Uterus (tissue), 2 donors: Measurements from ENCODE around the gene HYI.

Source experiments
- POLR2A ChIP-seq, 2 donors: fragments of 450-650 bp; IDR thresholded peaks; one replicate each; pipeline ENCODE4 v1.6.1; 2016; ENCODE audit warnings: antibody characterized with exemption in 2 of 2, mild to moderate bottlenecking in 1 of 2, moderate library complexity in 1 of 2
- TF ChIP-seq, protein P1 (sequence below), 4 experiments: fragments of 200-600 bp in 2 of 4; fragments of 450-650 bp in 2 of 4; sonication (generic) in 2 of 4; IDR thresholded peaks; one replicate each; pipeline ENCODE4 v1.5.1; 2016 to 2019; ENCODE audit warnings: antibody characterized with exemption in 4 of 4, mild to moderate bottlenecking in 2 of 4, moderate library complexity in 1 of 4

DNA sequence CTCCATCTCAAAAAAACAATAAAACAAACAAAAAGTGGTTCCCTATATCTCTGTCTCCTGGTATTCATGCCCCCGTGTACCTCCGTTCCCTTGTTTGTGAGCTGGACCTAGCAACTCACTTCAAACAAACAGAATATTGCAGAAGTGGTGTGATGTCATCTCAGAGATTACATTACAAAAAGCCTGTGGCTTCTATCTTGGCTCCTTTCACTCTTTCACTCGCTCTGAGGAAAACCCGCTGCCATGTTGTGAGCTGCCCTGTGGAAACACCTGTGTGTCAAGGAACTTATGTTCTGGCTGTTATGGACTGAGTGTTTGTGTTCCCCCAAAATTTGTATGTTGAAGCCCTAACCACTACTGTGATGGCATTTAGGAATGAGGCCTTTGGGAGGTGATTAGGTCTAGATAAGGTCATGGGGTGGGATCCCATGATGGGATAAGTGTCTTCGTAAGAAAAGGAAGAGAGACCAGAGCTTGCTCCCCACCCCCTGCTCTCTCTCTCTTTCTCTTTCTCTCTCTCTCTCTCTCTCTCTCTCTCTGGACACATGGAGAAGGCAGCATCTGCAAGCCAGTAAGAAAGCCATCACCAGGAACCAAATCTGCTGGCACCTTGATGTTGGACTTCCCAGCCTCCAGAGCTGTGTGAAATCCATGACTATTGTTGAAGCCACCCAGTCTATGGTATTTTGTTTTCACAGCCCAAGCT lies 7.4 kb upstream of the HYI start:
- no peak for TF ChIP-seq POLR2A (IDR thresholded peaks at IDR 0.05)
- TF ChIP-seq, protein P1, sequence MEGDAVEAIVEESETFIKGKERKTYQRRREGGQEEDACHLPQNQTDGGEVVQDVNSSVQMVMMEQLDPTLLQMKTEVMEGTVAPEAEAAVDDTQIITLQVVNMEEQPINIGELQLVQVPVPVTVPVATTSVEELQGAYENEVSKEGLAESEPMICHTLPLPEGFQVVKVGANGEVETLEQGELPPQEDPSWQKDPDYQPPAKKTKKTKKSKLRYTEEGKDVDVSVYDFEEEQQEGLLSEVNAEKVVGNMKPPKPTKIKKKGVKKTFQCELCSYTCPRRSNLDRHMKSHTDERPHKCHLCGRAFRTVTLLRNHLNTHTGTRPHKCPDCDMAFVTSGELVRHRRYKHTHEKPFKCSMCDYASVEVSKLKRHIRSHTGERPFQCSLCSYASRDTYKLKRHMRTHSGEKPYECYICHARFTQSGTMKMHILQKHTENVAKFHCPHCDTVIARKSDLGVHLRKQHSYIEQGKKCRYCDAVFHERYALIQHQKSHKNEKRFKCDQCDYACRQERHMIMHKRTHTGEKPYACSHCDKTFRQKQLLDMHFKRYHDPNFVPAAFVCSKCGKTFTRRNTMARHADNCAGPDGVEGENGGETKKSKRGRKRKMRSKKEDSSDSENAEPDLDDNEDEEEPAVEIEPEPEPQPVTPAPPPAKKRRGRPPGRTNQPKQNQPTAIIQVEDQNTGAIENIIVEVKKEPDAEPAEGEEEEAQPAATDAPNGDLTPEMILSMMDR (IDR thresholded peaks at IDR 0.05), result no peak
